ENCODE measurements around the gene CDA. TPM values are rescaled to one million over a fixed set of nuclear protein-coding genes. Genes with fewer than 3 reads are reported as not detected.

The CDA gene
- total and polyA plus RNA-seq, 2 of the 8 experiments (the other 6 are each of a cell fraction or from before 2014, with no cell fraction given) = 4.4 to 11.3 TPM

- H3K18ac ChIP-seq (ENCODE audit: extremely low read depth, low read length) = no peak overlapping the region
- TF ChIP-seq SP1 (IDR thresholded peaks at IDR 0.05; ENCODE audit: low read depth, low read length) (no peak), USF2 (IDR thresholded peaks at IDR 0.05; ENCODE audit: low read length) (peak; percentile 42), YY1 (IDR thresholded peaks at IDR 0.05; ENCODE audit: low read depth, low read length) (0 out of 2 replicates have a peak, but pooled peaks have one; percentile 30), SIRT6 (IDR thresholded peaks at IDR 0.05; ENCODE audit: low read length) (no peak)
- H2AK5ac ChIP-seq (ENCODE audit: low read depth, low read length) = no peak overlapping the region
- H2BK15ac ChIP-seq (ENCODE audit: low read length) = 0 out of 2 replicates have a peak overlapping the region, but pooled peaks have one; percentile 12
- no peaks in the 10 kb centered on the region; the same call in 1 of the 2 replicates for H3K23me2 ChIP-seq (ENCODE audit: low read depth, low read length)
- ChIA-PET POLR2A (ENCODE audit: partially characterized antibody) (no interaction called here), CTCF (ENCODE audit: partially characterized antibody) (interaction anchor here (0.6 to 1.0 kb wide), 2 partner anchors 11 to 28 kb away, joined by 3 read pairs; no protein-coding TSS in a partner anchor)
- H3K79me1 ChIP-seq (ENCODE audit: low read depth, low read length) = no peaks in the 10 kb centered on the region
- H3K9me3 ChIP-seq (ENCODE audit: insufficient read depth in 2 of 2, low read depth in 1 of 2, low read length in 1 of 2) = no peaks in the 10 kb centered on the region
- H2BK5ac ChIP-seq (ENCODE audit: low read depth, low read length) = no peak overlapping the region
- H4K5ac ChIP-seq (ENCODE audit: insufficient read length, low read depth, low read length) = no peak overlapping the region
- no peak overlapping the region for H2AFZ ChIP-seq (ENCODE audit: low read length)
- H3K56ac ChIP-seq (replicated peaks; ENCODE audit: insufficient read length, low read depth, low read length) = no peak overlapping the region
- no peak overlapping the region for H2BK120ac ChIP-seq (replicated peaks; ENCODE audit: low read depth, low read length)
- FAIRE-seq (no peak), DNase-seq (ENCODE audit: low read depth in 1 of 2, low spot score in 2 of 2) (no peak)
- no peak overlapping the region for H4K91ac ChIP-seq (replicated peaks; ENCODE audit: insufficient read length, low read length)
- H3K4me2 ChIP-seq (ENCODE audit: insufficient read depth in 1 of 2, low read depth in 2 of 2, low read length in 2 of 2) = no peak overlapping the region
- H3K27ac ChIP-seq (ENCODE audit: low read depth, low read length) = no peak overlapping the region
- H4K8ac ChIP-seq (ENCODE audit: extremely low read depth, insufficient read depth, low read length) = peak overlapping the region; percentile 28; the same call in 1 of the 2 replicates
- H3K36me3 ChIP-seq (ENCODE audit: control insufficient read depth in 2 of 4, insufficient read depth in 4 of 4, low read length in 3 of 4) = no peaks in the 10 kb centered on the region
- H3K4ac ChIP-seq (replicated peaks; ENCODE audit: insufficient read length, low read depth, low read length) = no peak overlapping the region
- H3K4me1 ChIP-seq (replicated peaks in 1 of 4; ENCODE audit: control insufficient read depth in 3 of 4, insufficient read depth in 4 of 4, low read length in 3 of 4) = no peaks in the 10 kb centered on the region
- H3K27me3 ChIP-seq (replicated peaks in 1 of 4; ENCODE audit: control insufficient read depth in 3 of 4, extremely low read depth in 1 of 4, insufficient read depth in 3 of 4, low read length in 3 of 4) = no peaks in the 10 kb centered on the region
- no peak overlapping the region for H3K9ac ChIP-seq (replicated peaks in 1 of 4; ENCODE audit: extremely low read depth in 1 of 4, low read depth in 3 of 4, low read length in 3 of 4)
- no peak overlapping the region for H3K23ac ChIP-seq (ENCODE audit: insufficient read length)
- no peak overlapping the region for H2BK20ac ChIP-seq (ENCODE audit: low read length)
- H4K20me1 ChIP-seq (replicated peaks in 1 of 2; ENCODE audit: control insufficient read depth in 1 of 2, insufficient read depth in 2 of 2, low read length in 2 of 2) = no peaks in the 10 kb centered on the region
- WGBS, 2 experiments (ENCODE audit: extremely low coverage in 1 of 2, insufficient coverage in 1 of 2, insufficient read length in 1 of 2, insufficient replicate concordance in 2 of 2, low coverage in 1 of 2, low lambda C conversion rate in 2 of 2, missing lambda C conversion rate in 1 of 2) = 92% methylated on average over 9 of the region's 9 CpGs; no CpG with 5 or more reads in 1 of the 2 experiments
- H2BK12ac ChIP-seq (ENCODE audit: low read depth, low read length) = no peak overlapping the region
- no peak overlapping the region for H3K4me3 ChIP-seq (ENCODE audit: extremely low read depth in 1 of 4, insufficient read depth in 2 of 4, low read depth in 3 of 4, low read length in 4 of 4)
- H3K14ac ChIP-seq (ENCODE audit: insufficient read length) = no peak overlapping the region
- H3K79me2 ChIP-seq (ENCODE audit: control insufficient read depth in 1 of 2, insufficient read depth in 2 of 2, low read length in 2 of 2) = no peaks in the 10 kb centered on the region
These were observed 14.9 kb downstream of the CDA start for GRCh38 chr1:20603504-20604464.

All from H1 (cell line).